Astrocyte (in vitro differentiated cells and primary cell): Measurements from ENCODE around the gene MPP7. TPM values are rescaled to one million over a fixed set of nuclear protein-coding genes. Genes with fewer than 3 reads are reported as not detected.

Source experiments
- DNase-seq: peaks from one replicate; pipeline ENCODE4 v3.0.0-alpha.2; 2010; ENCODE audit warnings: low read depth
- FAIRE-seq: peaks from 2 replicates; lab custom pipeline; 2011; peaks lifted over from hg19 to GRCh38; lab: Jason Lieb, UNC
- H2AFZ ChIP-seq: 2 replicates; pipeline ENCODE4 v1.6.0; 2012; ENCODE audit warnings: low read depth, low read length, inconsistent platforms
- H3K27ac ChIP-seq: 2 replicates; pipeline ENCODE4 v1.5.1; 2011; ENCODE audit warnings: low read depth, low read length, inconsistent platforms
- H3K27me3 ChIP-seq: 2 replicates; pipeline ENCODE4 v1.6.0; 2011; ENCODE audit warnings: low read length, inconsistent platforms; ENCODE audit not compliant: insufficient read depth
- H3K36me3 ChIP-seq: 2 replicates; pipeline ENCODE4 v1.5.1; 2011; ENCODE audit warnings: low read length, inconsistent platforms; ENCODE audit not compliant: insufficient read depth
- H3K4me1 ChIP-seq: 2 replicates; pipeline ENCODE4 v1.5.1; 2011; ENCODE audit warnings: low read length, inconsistent platforms; ENCODE audit not compliant: insufficient read depth
- H3K4me2 ChIP-seq: 2 replicates; pipeline ENCODE4 v1.6.0; 2012; ENCODE audit warnings: low read length, inconsistent platforms
- H3K4me3 ChIP-seq: 2 replicates; pipeline ENCODE4 v1.5.1; 2011; ENCODE audit warnings: low read depth, mild to moderate bottlenecking, low read length, inconsistent platforms; ENCODE audit not compliant: insufficient read depth
- H3K79me2 ChIP-seq: 2 replicates; pipeline ENCODE4 v1.6.0; 2012; ENCODE audit warnings: mild to moderate bottlenecking, low read length, inconsistent platforms; ENCODE audit not compliant: insufficient read depth
- H3K9ac ChIP-seq: 2 replicates; pipeline ENCODE4 v1.6.0; 2012; ENCODE audit warnings: mild to moderate bottlenecking, low read length, inconsistent platforms
- H3K9me3 ChIP-seq: 2 replicates; pipeline ENCODE4 v1.5.1; 2012; ENCODE audit warnings: low read depth, mild to moderate bottlenecking, low read length, inconsistent platforms; ENCODE audit not compliant: insufficient read depth
- H4K20me1 ChIP-seq: 2 replicates; pipeline ENCODE4 v1.6.0; 2012; ENCODE audit warnings: low read length, inconsistent platforms; ENCODE audit not compliant: insufficient read depth
- H3K27ac Mint-ChIP-seq: one replicate; pipeline ENCODE4 v1.8.0; 2021; ENCODE audit warnings: mild to moderate bottlenecking, mixed read lengths; ENCODE audit not compliant: unreplicated experiment
- H3K27me3 Mint-ChIP-seq: one replicate; pipeline ENCODE4 v1.8.0; 2021; ENCODE audit warnings: low read depth, mixed read lengths; ENCODE audit not compliant: unreplicated experiment
- H3K36me3 Mint-ChIP-seq: one replicate; pipeline ENCODE4 v1.8.0; 2021; ENCODE audit warnings: low read depth, mixed read lengths; ENCODE audit not compliant: unreplicated experiment
- H3K4me1 Mint-ChIP-seq: one replicate; pipeline ENCODE4 v1.8.0; 2021; ENCODE audit warnings: low read depth, mixed read lengths; ENCODE audit not compliant: unreplicated experiment
- H3K4me3 Mint-ChIP-seq: one replicate; pipeline ENCODE4 v1.8.0; 2021; ENCODE audit warnings: mild to moderate bottlenecking, moderate library complexity, mixed read lengths; ENCODE audit not compliant: unreplicated experiment
- H3K9me3 Mint-ChIP-seq: one replicate; pipeline ENCODE4 v1.8.0; 2021; ENCODE audit warnings: mild to moderate bottlenecking, mixed read lengths; ENCODE audit not compliant: unreplicated experiment
- CTCF ChIP-seq: IDR thresholded peaks from 2 replicates; pipeline ENCODE4 v1.5.1; 2011; ENCODE audit warnings: low read depth, mild to moderate bottlenecking, inconsistent platforms, low read length, moderate library complexity; ENCODE audit not compliant: insufficient read depth
- EZH2 ChIP-seq: IDR thresholded peaks from 2 replicates; pipeline ENCODE4 v1.6.1; 2012; ENCODE audit warnings: mild to moderate bottlenecking, low read length, inconsistent platforms; ENCODE audit not compliant: insufficient read depth
- total RNA-seq: library from RNA; stranded (reverse); gene quantifications from 2 replicates; pipeline ENCODE4 v1.2.1, GENCODE V29; 2021

Gene MPP7
- total RNA-seq, 1 donor from 2014 or later: 7.1 TPM

- no peaks in the 10 kb centered on the region for H3K4me1 ChIP-seq
- DNase-seq (no peak), FAIRE-seq (no peak)
- H3K4me3 ChIP-seq: no peak overlapping the region
- no peaks in the 10 kb centered on the region for H3K27me3 Mint-ChIP-seq
- no peaks in the 10 kb centered on the region for H3K9me3 Mint-ChIP-seq
- no peaks in the 10 kb centered on the region for H3K27me3 ChIP-seq
- no peak overlapping the region for H3K27ac ChIP-seq
- H2AFZ ChIP-seq: no peak overlapping the region
- no peak overlapping the region for H3K4me2 ChIP-seq
- no peaks in the 10 kb centered on the region for H3K9me3 ChIP-seq
- H3K36me3 Mint-ChIP-seq: no peaks in the 10 kb centered on the region
- H3K4me1 Mint-ChIP-seq: peaks cover 5% of the 10 kb centered on the region
- no peak for TF ChIP-seq CTCF
- TF ChIP-seq EZH2: no peak
- H3K4me3 Mint-ChIP-seq: no peak overlapping the region
- no peak overlapping the region for H3K9ac ChIP-seq
- no peak overlapping the region for H3K27ac Mint-ChIP-seq
- H4K20me1 ChIP-seq: no peaks in the 10 kb centered on the region
- no peaks in the 10 kb centered on the region for H3K79me2 ChIP-seq
- no peaks in the 10 kb centered on the region for H3K36me3 ChIP-seq
These were observed 15.8 kb upstream of the MPP7 start for GRCh38 chr10:28318626-28319025.

- DNase-seq (no peak), FAIRE-seq (no peak)
- Mint-ChIP-seq H3K27me3 (no peaks in the 10 kb centered on the region), H3K4me3 (no peak overlapping the region), H3K9me3 (no peaks in the 10 kb centered on the region), H3K27ac (no peak overlapping the region), H3K4me1 (peaks cover 5% of the 10 kb centered on the region), H3K36me3 (no peaks in the 10 kb centered on the region)
- no peaks in the 10 kb centered on the region for H3K36me3 ChIP-seq
- TF ChIP-seq EZH2 (no peak), CTCF (no peak)
- H3K4me3 ChIP-seq: no peak overlapping the region
- no peak overlapping the region for H3K27ac ChIP-seq
- no peaks in the 10 kb centered on the region for H3K4me1 ChIP-seq
- no peaks in the 10 kb centered on the region for H3K79me2 ChIP-seq
- no peaks in the 10 kb centered on the region for H3K9me3 ChIP-seq
- H3K9ac ChIP-seq: no peak overlapping the region
- H2AFZ ChIP-seq: no peak overlapping the region
- H3K27me3 ChIP-seq: no peaks in the 10 kb centered on the region
- no peaks in the 10 kb centered on the region for H4K20me1 ChIP-seq
- H3K4me2 ChIP-seq: no peak overlapping the region
These were observed 14.9 kb upstream of the MPP7 start for GRCh38 chr10:28317760-28318159.

- Histone ChIP-seq H3K27ac (no peak overlapping the region), H3K27me3 (no peaks in the 10 kb centered on the region), H3K4me2 (no peak overlapping the region), H3K36me3 (no peaks in the 10 kb centered on the region), H4K20me1 (no peaks in the 10 kb centered on the region), H3K9ac (no peak overlapping the region), H3K79me2 (no peaks in the 10 kb centered on the region), H2AFZ (no peak overlapping the region), H3K4me3 (no peak overlapping the region), H3K4me1 (no peaks in the 10 kb centered on the region), H3K9me3 (no peaks in the 10 kb centered on the region)
- H3K27ac Mint-ChIP-seq: no peak overlapping the region
- TF ChIP-seq CTCF: no peak
- no peak for TF ChIP-seq EZH2
- no peaks in the 10 kb centered on the region for H3K9me3 Mint-ChIP-seq
- no peaks in the 10 kb centered on the region for H3K27me3 Mint-ChIP-seq
- FAIRE-seq: no peak
- H3K4me3 Mint-ChIP-seq: no peak overlapping the region
- no peaks in the 10 kb centered on the region for H3K36me3 Mint-ChIP-seq
- DNase-seq: no peak
- H3K4me1 Mint-ChIP-seq: peaks cover 5% of the 10 kb centered on the region
These were observed 13.8 kb upstream of the MPP7 start for GRCh38 chr10:28316696-28317095.
